Type B pancreatic cell (in vitro differentiated cells): ENCODE data around the gene MCRIP2. TPM values are rescaled to one million over a fixed set of nuclear protein-coding genes. Genes with fewer than 3 reads are reported as not detected.

Experiments
- DNase-seq: peaks from one replicate; pipeline ENCODE4 v3.0.0; 2021; ENCODE audit warnings: mixed read lengths; ENCODE audit not compliant: unreplicated experiment; ENCODE audit errors: extremely low spot score
- H3K27ac Mint-ChIP-seq: 2 replicates; pipeline ENCODE4 v1.8.0; 2021; ENCODE audit warnings: mild to moderate bottlenecking, mixed read lengths
- H3K27me3 Mint-ChIP-seq: 2 replicates; pipeline ENCODE4 v1.8.0; 2021; ENCODE audit warnings: mixed read lengths
- H3K36me3 Mint-ChIP-seq: 2 replicates; pipeline ENCODE4 v1.8.0; 2021; ENCODE audit warnings: mixed read lengths
- H3K4me1 Mint-ChIP-seq: one replicate; pipeline ENCODE4 v1.8.0; 2021; ENCODE audit warnings: mixed read lengths; ENCODE audit not compliant: unreplicated experiment
- H3K4me3 Mint-ChIP-seq: 2 replicates; pipeline ENCODE4 v1.8.0; 2021; ENCODE audit warnings: mild to moderate bottlenecking, mixed read lengths
- H3K9me3 Mint-ChIP-seq: 2 replicates; pipeline ENCODE4 v1.8.0; 2021; ENCODE audit warnings: mixed read lengths
- total RNA-seq: library from RNA; stranded (reverse); gene quantifications from 2 replicates; pipeline ENCODE4 v1.2.1, GENCODE V29; 2021; ENCODE audit warnings: low replicate concordance
- TF ChIP-seq, protein P1 (sequence below): fragments of 200-600 bp; sonication (generic); conservative IDR thresholded peaks from 2 replicates; pipeline ENCODE4 v1.5.0; 2021; ENCODE audit warnings: antibody characterized with exemption, mild to moderate bottlenecking

Gene MCRIP2
- total RNA-seq, 1 donor from 2014 or later, result 36.8 TPM

- no peaks in the 10 kb centered on the region for H3K9me3 Mint-ChIP-seq
- no peaks in the 10 kb centered on the region for H3K36me3 Mint-ChIP-seq
- no peaks in the 10 kb centered on the region for H3K27me3 Mint-ChIP-seq
- no peak for DNase-seq
- TF ChIP-seq, protein P1, sequence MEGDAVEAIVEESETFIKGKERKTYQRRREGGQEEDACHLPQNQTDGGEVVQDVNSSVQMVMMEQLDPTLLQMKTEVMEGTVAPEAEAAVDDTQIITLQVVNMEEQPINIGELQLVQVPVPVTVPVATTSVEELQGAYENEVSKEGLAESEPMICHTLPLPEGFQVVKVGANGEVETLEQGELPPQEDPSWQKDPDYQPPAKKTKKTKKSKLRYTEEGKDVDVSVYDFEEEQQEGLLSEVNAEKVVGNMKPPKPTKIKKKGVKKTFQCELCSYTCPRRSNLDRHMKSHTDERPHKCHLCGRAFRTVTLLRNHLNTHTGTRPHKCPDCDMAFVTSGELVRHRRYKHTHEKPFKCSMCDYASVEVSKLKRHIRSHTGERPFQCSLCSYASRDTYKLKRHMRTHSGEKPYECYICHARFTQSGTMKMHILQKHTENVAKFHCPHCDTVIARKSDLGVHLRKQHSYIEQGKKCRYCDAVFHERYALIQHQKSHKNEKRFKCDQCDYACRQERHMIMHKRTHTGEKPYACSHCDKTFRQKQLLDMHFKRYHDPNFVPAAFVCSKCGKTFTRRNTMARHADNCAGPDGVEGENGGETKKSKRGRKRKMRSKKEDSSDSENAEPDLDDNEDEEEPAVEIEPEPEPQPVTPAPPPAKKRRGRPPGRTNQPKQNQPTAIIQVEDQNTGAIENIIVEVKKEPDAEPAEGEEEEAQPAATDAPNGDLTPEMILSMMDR, result no peak
- peak overlapping the region; percentile 13 for H3K27ac Mint-ChIP-seq
- H3K4me3 Mint-ChIP-seq, result no peak overlapping the region
- no peaks in the 10 kb centered on the region for H3K4me1 Mint-ChIP-seq
Measured at GRCh38 chr16:646679-647172, 5.1 kb downstream of the MCRIP2 start.

DNA sequence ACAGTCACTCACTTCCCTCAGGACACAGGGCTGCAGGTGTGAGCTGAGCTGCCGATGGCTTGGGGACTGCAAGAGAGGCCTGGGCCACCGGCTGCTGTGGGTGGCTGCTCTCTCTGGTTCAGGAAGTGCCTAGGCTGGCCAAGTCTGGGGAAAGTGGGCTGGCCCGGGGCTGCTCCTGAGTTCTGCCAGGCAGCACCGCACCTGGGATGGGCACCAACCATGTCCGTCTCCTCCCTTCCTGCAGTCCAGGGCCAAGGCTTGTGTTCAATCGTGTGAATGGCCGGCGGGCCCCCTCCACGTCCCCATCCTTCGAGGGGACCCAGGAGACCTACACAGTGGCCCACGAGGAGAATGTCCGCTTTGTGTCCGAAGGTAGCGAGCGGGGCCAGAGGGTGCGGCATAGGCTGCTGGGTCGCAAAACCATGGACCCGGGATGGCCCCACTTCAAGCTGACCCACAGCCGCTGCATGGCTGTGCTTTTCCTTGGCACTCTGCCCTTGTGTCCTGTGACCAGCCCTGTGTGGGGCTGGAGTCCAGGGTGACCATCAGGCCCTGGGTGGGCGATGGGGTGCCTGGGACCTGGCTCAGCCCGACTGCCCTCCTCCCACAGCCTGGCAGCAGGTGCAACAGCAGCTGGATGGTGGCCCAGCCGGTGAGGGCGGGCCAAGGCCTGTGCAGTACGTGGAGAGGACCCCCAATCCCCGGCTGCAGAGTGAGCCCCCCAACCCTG is 5.7 kb downstream of the MCRIP2 start:
- no peak for DNase-seq
- Mint-ChIP-seq H3K27ac (peak overlapping the region; percentile 13), H3K27me3 (no peaks in the 10 kb centered on the region), H3K9me3 (no peaks in the 10 kb centered on the region), H3K36me3 (no peaks in the 10 kb centered on the region), H3K4me3 (no peak overlapping the region), H3K4me1 (no peaks in the 10 kb centered on the region)
- TF ChIP-seq, protein P1, result no peak

DNA sequence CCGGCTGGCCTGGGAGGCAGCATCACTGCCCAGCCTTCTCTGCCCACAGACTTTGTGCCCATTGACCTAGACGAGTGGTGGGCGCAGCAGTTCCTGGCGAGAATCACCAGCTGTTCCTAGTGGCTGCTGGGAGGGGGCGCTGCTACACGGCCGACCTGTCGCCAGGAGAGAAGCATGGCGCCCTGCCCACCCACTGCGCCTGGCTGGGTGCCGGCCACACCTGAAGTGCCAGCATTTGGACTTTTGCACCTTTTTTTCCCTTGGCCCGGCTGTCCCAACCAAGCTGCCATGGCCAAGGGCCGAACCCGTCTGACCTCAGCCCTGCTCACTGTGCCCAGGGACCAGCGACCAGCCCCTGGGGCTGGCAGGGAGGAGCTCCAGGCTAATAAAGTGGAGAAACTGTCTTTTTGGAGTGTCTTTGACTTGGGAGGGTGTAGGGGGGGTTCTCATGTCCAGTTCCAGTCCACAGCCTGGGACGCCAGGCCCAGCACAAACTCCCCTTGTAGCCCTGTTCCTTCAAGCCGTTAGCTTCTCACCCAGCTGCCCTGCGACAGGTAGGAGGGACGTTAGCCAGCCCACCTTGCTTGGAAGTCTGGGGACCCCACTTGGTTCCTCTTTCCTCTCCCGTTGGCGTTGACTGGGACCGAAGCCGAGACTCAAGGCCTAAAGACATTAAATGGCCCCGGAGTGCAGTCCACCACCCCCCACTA is 6.6 kb downstream of the MCRIP2 start:
- TF ChIP-seq, protein P1, result peak; percentile 62
- no peaks in the 10 kb centered on the region for H3K36me3 Mint-ChIP-seq
- no peaks in the 10 kb centered on the region for H3K9me3 Mint-ChIP-seq
- no peaks in the 10 kb centered on the region for H3K4me1 Mint-ChIP-seq
- H3K4me3 Mint-ChIP-seq, result peak overlapping the region; percentile 84
- DNase-seq, result no peak
- H3K27ac Mint-ChIP-seq, result peak overlapping the region; percentile 79
- H3K27me3 Mint-ChIP-seq, result no peaks in the 10 kb centered on the region

GRCh38 chr16:648781-649589 is 7.4 kb downstream of the MCRIP2 start, which contains the start of gene WDR90:
TSS of gene WDR90 (plus strand) at chr16:649365. CDS start at chr16:649417, 52 bp downstream.
- TF ChIP-seq, protein P1, result no peak
- no peaks in the 10 kb centered on the region for H3K27me3 Mint-ChIP-seq
- H3K27ac Mint-ChIP-seq, result peak within 1 kb of the TSS; percentile 79
- no peaks in the 10 kb centered on the region for H3K9me3 Mint-ChIP-seq
- no peaks in the 10 kb centered on the region for H3K36me3 Mint-ChIP-seq
- peak within 1 kb of the TSS; percentile 84 for H3K4me3 Mint-ChIP-seq
- DNase-seq, result peak; percentile 95
- H3K4me1 Mint-ChIP-seq, result no peaks in the 10 kb centered on the region

- Mint-ChIP-seq H3K4me3 (peak overlapping the region; percentile 80), H3K27me3 (no peaks in the 10 kb centered on the region), H3K4me1 (no peaks in the 10 kb centered on the region), H3K9me3 (no peaks in the 10 kb centered on the region), H3K36me3 (no peaks in the 10 kb centered on the region), H3K27ac (peak overlapping the region; percentile 13)
- TF ChIP-seq, protein P1, result no peak
- DNase-seq, result no peak
Measured at GRCh38 chr16:649631-650030, 8.0 kb downstream of the MCRIP2 start.
